ENCODE measurements around the gene MADD.

The MADD gene

DNA sequence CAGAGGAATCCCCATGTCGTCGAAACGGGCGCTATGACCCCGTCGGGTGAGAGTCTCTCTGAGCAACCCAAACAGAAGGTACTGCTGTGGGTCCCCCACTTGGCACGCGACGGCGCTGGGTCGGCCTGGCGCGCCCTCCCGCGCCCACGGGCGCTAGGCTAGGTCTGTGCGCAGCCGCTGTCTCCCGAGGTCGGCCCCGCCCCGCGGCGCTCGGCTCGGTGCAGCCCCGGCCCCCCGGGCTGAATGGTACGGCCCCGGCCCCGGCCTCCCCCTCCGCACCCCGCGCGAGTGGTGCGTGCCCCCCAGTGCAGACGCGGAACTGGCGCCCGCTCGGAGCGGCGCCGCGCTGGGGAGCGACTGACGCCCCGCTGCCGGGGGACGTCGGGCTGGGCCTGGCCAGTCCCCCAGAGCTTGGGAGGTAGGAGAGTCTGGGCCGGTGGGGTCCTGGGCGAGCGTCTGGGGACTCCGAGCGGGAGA, at the start of gene MADD:
TSS of gene MADD (plus strand) at position 305 of the 477 bp plus-strand sequence.
- peak; percentile 93 for DNase-seq (ENCODE audit: low read depth)

GRCh38 chr11:47220401-47220821, 49.5 kb upstream of the MADD start:
- no peak for DNase-seq (ENCODE audit: low read depth)

DNA sequence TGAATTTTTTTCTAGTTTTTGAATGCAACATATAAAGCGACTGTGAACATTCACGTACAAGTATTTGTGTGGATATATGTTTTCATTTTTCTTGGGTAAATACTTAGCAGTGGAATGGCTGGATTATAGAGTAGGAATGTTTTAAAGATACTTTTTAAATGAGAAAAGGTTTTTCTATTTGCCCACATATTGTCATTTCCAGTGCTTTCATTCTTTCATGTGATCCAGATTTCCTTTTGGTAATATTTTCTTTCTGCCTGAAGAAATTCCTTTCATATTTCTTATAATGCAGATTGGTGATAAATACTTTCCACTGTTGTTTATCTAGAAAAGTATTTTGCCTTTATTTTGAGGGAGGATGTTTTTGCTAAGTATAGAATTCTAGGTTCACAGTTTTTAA, 47.2 kb upstream of the MADD start:
- DNase-seq (ENCODE audit: low read depth): no peak

- DNase-seq (ENCODE audit: low read depth): no peak
These were observed 44.2 kb upstream of the MADD start for GRCh38 chr11:47225552-47226400.

GRCh38 chr11:47229161-47229560, 40.8 kb upstream of the MADD start:
- DNase-seq (ENCODE audit: low read depth): no peak

GRCh38 chr11:47233051-47233450, 36.9 kb upstream of the MADD start:
- no peak for DNase-seq (ENCODE audit: low read depth)

- DNase-seq (ENCODE audit: low read depth): no peak
These were observed 35.8 kb upstream of the MADD start for GRCh38 chr11:47233989-47234668.

DNA sequence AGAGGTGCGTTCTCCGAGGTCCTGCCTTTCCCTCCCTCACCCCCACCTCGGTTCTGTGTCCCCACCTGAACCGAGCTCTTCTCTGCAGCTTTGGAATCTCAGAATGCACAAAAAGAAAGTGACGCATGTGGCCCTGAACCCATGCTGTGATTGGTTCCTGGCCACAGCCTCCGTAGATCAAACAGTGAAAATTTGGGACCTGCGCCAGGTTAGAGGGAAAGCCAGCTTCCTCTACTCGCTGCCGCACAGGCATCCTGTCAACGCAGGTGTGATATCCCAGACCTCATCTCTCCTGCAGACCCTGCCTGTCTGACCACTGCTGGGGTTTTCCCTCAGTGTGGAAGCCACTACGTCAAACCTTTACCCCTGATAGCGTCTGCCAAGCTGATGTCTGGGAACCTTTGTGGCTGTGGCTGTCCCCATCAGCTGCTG, 35.2 kb upstream of the MADD start:
- DNase-seq (ENCODE audit: low read depth): no peak

DNA sequence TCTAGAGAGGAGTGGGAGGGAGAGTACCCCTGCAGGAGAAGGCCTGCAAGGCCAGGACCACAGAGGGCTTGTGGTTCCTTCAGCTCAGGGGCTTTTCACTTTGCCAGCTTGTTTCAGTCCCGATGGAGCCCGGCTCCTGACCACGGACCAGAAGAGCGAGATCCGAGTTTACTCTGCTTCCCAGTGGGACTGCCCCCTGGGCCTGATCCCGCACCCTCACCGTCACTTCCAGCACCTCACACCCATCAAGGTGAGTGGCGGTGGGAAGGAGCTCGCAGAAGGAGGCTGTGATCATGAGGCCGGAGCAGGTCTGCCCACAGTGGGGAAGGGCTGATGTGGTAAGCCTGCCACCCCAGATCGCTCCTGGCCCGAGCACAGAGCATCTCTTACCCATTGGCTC, 34.8 kb upstream of the MADD start:
- no peak for DNase-seq (ENCODE audit: low read depth)

DNA sequence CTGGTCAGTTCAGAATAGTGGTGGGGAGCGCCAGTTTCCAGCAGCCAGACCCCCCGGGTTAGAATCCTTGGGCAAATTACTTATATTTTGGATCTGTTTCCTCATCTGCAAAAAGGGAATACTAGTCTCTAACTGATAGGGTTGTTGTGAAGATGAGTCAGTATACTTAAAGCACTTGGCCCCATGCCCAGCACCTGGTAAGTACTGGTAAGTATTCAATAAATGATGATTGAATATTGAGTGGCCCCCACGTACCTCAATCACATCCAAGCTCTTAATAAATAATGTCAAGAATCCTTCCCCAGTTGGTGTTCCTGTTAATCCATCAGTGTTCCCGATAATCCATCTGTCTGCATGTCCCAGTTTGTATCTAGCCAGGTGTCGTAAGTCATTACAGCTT, 33.5 kb upstream of the MADD start:
- no peak for DNase-seq (ENCODE audit: low read depth)

DNA sequence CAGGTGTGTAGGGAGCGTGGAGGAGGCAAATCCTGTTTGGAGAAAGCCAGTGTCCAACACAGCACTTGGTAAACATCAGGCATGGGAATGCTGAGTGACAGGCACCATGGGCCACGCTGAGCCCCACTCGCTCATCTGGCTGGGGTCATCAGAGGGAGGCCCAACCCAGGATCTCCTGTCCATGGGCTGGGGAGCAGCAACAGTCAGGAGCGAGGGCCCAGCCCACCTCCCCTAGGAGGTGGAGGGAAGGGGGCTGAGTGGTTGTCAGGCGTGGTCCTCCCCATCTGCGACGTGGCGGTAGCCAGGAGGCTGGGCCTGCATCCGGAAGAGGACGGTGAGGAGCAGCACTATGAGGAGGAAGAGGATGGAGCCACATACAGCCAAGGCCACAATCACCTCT, 30.1 kb upstream of the MADD start:
- DNase-seq (ENCODE audit: low read depth): no peak

GRCh38 chr11:47241841-47242301, 28.1 kb upstream of the MADD start:
- no peak for DNase-seq (ENCODE audit: low read depth)

GRCh38 chr11:47242596-47243192, 27.2 kb upstream of the MADD start:
- no peak for DNase-seq (ENCODE audit: low read depth)

GRCh38 chr11:47243454-47243853, 26.5 kb upstream of the MADD start:
- DNase-seq (ENCODE audit: low read depth): no peak

DNA sequence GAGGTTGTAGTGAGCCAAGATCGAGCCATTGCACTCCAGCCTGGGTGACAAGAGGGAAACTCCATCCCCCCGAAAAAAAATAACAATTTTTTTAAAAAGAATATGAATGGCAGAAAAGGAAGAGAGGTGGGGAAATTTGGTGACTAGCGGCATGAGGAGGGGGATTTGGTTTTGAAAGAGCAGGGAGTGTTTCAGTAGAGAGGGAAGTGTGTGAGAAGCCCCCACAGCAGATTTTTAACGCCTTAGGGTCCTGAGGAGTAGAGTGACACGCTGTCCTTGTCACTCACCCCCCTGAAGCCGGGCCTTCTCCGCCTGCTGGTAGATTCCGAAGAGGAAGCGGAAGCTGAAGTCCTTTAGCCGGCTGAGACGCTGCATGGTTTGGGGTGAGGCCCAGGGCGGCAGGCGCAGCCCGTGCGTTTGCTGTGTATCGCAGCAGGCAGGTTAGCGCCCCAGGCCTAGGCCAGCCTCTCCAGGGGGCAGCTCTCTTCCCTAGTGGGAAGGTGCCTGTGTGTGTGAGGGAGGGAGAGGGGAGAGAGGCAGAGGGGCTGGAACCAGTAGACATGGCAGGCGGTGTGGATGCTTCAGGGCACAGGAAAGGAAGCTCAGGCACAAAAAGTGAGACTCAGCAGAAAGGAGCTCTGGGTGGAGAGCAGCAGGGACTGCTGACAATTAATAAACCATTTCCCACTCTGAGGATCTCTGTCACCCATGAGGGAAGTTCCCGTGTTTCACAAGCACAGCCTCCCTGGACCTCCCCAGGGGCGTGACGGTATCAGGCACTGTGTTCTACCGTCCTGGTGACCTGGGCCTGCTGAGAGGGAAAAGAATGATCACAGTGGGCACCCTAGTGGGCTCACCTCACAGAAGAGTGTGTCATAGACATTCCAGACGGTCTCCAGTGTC, 25.2 kb upstream of the MADD start:
- DNase-seq (ENCODE audit: low read depth): no peak

DNA sequence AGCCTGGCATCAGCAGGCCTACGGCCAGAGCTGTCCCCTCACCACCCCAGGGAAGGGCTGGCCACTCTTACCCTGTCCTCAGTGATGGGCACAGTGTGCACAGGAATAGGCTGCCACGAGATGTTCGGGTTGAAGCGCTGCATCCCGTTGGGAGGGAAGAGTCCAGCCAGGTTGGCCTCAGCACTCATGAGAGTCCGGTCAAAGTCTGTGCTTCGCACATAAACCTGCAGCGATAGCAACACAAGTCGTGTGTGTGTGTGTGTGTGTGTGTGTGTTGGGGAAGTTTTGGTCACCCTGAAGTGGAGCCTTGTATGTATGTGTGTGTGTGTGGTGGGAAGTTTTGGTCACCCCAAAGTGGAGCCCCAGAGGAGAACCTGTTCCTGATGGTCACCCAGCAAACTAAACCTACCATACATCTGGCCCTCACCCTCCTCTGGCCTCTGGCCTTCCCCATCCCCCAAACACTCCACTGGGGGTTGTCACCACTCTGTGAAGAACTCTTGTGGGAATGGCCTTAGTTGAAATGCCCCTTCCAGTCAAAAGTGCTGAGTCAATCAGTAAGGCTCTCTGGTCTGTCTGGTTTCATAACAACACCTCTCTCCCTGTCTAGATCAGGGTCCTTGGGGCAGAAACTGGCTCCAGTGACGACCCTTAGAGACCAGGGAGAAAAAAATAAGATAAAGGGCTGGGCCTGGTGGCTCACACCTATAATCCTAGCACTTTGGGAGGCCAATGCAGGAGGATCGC, 24.1 kb upstream of the MADD start:
- no peak for DNase-seq (ENCODE audit: low read depth)

DNA sequence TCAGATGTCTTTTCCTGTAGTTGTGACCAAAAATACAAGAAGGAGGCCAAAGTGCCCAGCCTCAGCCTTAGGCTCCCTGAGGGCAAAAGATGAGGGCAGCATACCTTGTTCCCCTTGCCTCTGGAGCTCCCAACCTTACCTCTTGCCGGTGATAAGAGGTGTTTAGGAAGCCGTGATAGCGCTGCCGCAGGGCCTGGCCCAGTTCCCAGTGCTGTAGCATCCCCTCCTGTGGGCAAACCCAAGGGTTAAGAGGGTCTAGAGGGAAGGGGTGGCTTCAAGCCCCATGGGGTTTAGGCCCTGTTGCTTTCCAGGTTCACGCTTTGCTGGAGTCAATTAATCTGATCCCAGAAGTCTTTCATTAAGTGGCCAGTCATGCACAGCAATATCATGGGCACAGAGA, 22.4 kb upstream of the MADD start:
- DNase-seq (ENCODE audit: low read depth): no peak

DNA sequence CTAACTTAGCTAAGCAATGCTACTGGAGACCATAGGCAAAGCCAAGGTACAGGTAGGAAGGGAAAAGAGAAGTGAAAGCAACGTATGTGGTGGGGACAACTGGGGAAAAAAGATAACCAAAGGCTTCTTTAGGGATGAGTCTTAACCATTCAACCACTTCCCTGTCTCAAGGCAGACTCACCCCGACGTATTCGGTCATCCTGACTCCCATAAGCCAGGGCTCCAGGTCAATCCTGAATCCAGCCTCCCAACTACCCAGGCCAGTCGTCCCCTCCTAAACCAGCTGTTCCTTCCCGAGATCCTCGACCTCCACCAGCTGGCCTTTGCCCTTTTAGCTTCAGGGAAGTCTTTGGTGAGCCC, 21.6 kb upstream of the MADD start:
- no peak for DNase-seq (ENCODE audit: low read depth)

- DNase-seq (ENCODE audit: low read depth): peak; percentile 84
These were observed 21.1 kb upstream of the MADD start, which contains the start of gene ACP2 for GRCh38 chr11:47248664-47249377. Gene ACP2, minus strand, starts transcription at chr11:47248814. Its CDS starts 25 bp downstream, at chr11:47248789.

GRCh38 chr11:47249378-47249715, 20.6 kb upstream of the MADD start:
- no peak for DNase-seq (ENCODE audit: low read depth)
